SK-N-SH treated with all-trans-retinoic acid at 6 μM for 48 hours (cell line): ENCODE measurements around the gene ZBTB7A.
"Not testable (repeated sequence)": the region's sequence is repeated elsewhere in the genome, so short reads cannot be mapped to it uniquely, and the experiment has no call there.

Source experiments
- ATAC-seq: fragments of 200-7000 bp; cut with Tn5 transposase; 3 replicates; pipeline ENCODE4 v1.9.1; 2020; ENCODE audit warnings: mild to moderate bottlenecking, moderate library complexity
- ARNTL ChIP-seq: fragments of 450-650 bp; formaldehyde crosslinking; IDR thresholded peaks from 2 replicates; pipeline ENCODE4 v1.5.0; 2020; ENCODE audit warnings: low read depth, mild to moderate bottlenecking, moderate library complexity, borderline replicate concordance
- BACH2 ChIP-seq: fragments of 250-450 bp; sonication (Bioruptor Pico); IDR thresholded peaks from 2 replicates; pipeline ENCODE4 v1.9.0; 2021; ENCODE audit warnings: mild to moderate bottlenecking, borderline replicate concordance
- CREB5 ChIP-seq: fragments of 250-450 bp; sonication (Bioruptor Pico); IDR thresholded peaks from 2 replicates; pipeline ENCODE4 v1.5.1; 2020; ENCODE audit warnings: low read depth, mild to moderate bottlenecking, moderate library complexity
- CSDC2 ChIP-seq: fragments of 250-450 bp; sonication (Bioruptor Pico); IDR thresholded peaks from 2 replicates; pipeline ENCODE4 v1.5.0; 2020; ENCODE audit warnings: mild to moderate bottlenecking, moderate library complexity
- CSRNP3 ChIP-seq: fragments of 250-450 bp; sonication (Bioruptor Pico); IDR thresholded peaks from 2 replicates; pipeline ENCODE4 v1.5.1; 2021; ENCODE audit warnings: mild to moderate bottlenecking, moderate library complexity
- ESRRG ChIP-seq: fragments of 250-450 bp; sonication (Bioruptor Pico); IDR thresholded peaks from 2 replicates; pipeline ENCODE4 v1.6.1; 2021; ENCODE audit warnings: mild to moderate bottlenecking
- ISL1 ChIP-seq: fragments of 250-450 bp; sonication (Bioruptor Pico); IDR thresholded peaks from 2 replicates; pipeline ENCODE4 v2.1.2; 2022; ENCODE audit warnings: mild to moderate bottlenecking, moderate library complexity
- OSR1 ChIP-seq: fragments of 250-450 bp; sonication (Bioruptor Pico); IDR thresholded peaks from 2 replicates; pipeline ENCODE4 v1.8.0; 2022; ENCODE audit warnings: moderate library complexity, mild to moderate bottlenecking, inconsistent platforms
- PATZ1 ChIP-seq: fragments of 250-450 bp; sonication (Bioruptor Pico); IDR thresholded peaks from 2 replicates; pipeline ENCODE4 v1.8.0; 2020; ENCODE audit warnings: mild to moderate bottlenecking, moderate library complexity, borderline replicate concordance
- PPARA ChIP-seq: fragments of 250-450 bp; sonication (Bioruptor Pico); IDR thresholded peaks from 2 replicates; pipeline ENCODE4 v1.5.0; 2020; ENCODE audit warnings: mild to moderate bottlenecking, borderline replicate concordance
- RARB ChIP-seq: fragments of 250-450 bp; sonication (Bioruptor Pico); IDR thresholded peaks from 2 replicates; pipeline ENCODE4 v1.8.0; 2021; ENCODE audit warnings: mild to moderate bottlenecking, moderate library complexity
- SNAI2 ChIP-seq: fragments of 250-450 bp; sonication (Bioruptor Pico); IDR thresholded peaks from 2 replicates; pipeline ENCODE4 v1.5.0; 2020; ENCODE audit warnings: mild to moderate bottlenecking, moderate library complexity
- TCF4 ChIP-seq: fragments of 250-450 bp; sonication (Bioruptor Pico); IDR thresholded peaks from 2 replicates; pipeline ENCODE4 v1.8.0; 2021; ENCODE audit warnings: mild to moderate bottlenecking, moderate library complexity, borderline replicate concordance
- TOX ChIP-seq: fragments of 250-450 bp; sonication (Bioruptor Pico); IDR thresholded peaks from 2 replicates; pipeline ENCODE4 v1.8.0; 2021; ENCODE audit warnings: mild to moderate bottlenecking, moderate library complexity, borderline replicate concordance
- TSHZ2 ChIP-seq: fragments of 250-450 bp; sonication (Bioruptor Pico); IDR thresholded peaks from 2 replicates; pipeline ENCODE4 v1.5.0; 2020; ENCODE audit warnings: mild to moderate bottlenecking, moderate library complexity
- ZC3H10 ChIP-seq: fragments of 250-450 bp; sonication (Bioruptor Pico); IDR thresholded peaks from 2 replicates; pipeline ENCODE4 v1.5.1; 2021; ENCODE audit warnings: mild to moderate bottlenecking, moderate library complexity
- ZFP3 ChIP-seq: fragments of 250-450 bp; sonication (Bioruptor Pico); IDR thresholded peaks from 2 replicates; pipeline ENCODE4 v1.5.0; 2020; ENCODE audit warnings: mild to moderate bottlenecking, moderate library complexity
- ZFP30 ChIP-seq: fragments of 450-650 bp; formaldehyde crosslinking; IDR thresholded peaks from 2 replicates; pipeline ENCODE4 v1.5.0; 2022; ENCODE audit warnings: mild to moderate bottlenecking, moderate library complexity
- ZNF565 ChIP-seq: fragments of 450-650 bp; formaldehyde crosslinking; conservative IDR thresholded peaks from 2 replicates; pipeline ENCODE4 v1.5.0; 2020; ENCODE audit warnings: low read depth, mild to moderate bottlenecking, moderate library complexity
- ZNF70 ChIP-seq: fragments of 450-650 bp; formaldehyde crosslinking; IDR thresholded peaks from 2 replicates; pipeline ENCODE4 v1.5.0; 2020; ENCODE audit warnings: mild to moderate bottlenecking, moderate library complexity
- ZNF8 ChIP-seq: fragments of 450-650 bp; formaldehyde crosslinking; IDR thresholded peaks from 2 replicates; pipeline ENCODE4 v1.5.0; 2020; ENCODE audit warnings: mild to moderate bottlenecking, moderate library complexity

The ZBTB7A gene

GRCh38 chr19:4007836-4008539, 58.7 kb downstream of the ZBTB7A start:
- TF ChIP-seq ZNF70 (CRISPR knock-in tag) (no peak), OSR1 (CRISPR knock-in tag) (no peak), TCF4 (CRISPR knock-in tag) (no peak), CSDC2 (CRISPR knock-in tag) (no peak), RARB (CRISPR knock-in tag) (no peak), PPARA (CRISPR knock-in tag) (no peak), CREB5 (no peak), TSHZ2 (no peak)
- ATAC-seq, result peak; percentile 28; the same call in 2 of the 3 replicates

- peak; percentile 97 for ATAC-seq
- peak; percentile 74; the same call in 1 of the 2 replicates for TF ChIP-seq SNAI2 (CRISPR knock-in tag)
- no peak for TF ChIP-seq ARNTL (CRISPR knock-in tag)
Observed at GRCh38 chr19:4007021-4007835, 59.5 kb downstream of the ZBTB7A start, which contains the start of gene PIAS4. Gene PIAS4 (plus strand): TSS chr19:4007736. CDS start chr19:4007761, 25 bp downstream.

- not testable (repeated sequence) for ATAC-seq
Observed at GRCh38 chr19:4005436-4005835, 61.3 kb downstream of the ZBTB7A start.

- ATAC-seq, result not testable (repeated sequence)
Observed at GRCh38 chr19:4000798-4001197, 65.9 kb downstream of the ZBTB7A start.

- ATAC-seq, result not testable (repeated sequence)
Observed at GRCh38 chr19:3998667-3999412, 67.9 kb downstream of the ZBTB7A start.

GRCh38 chr19:3995607-3996006, 71.1 kb downstream of the ZBTB7A start:
- no peak for ATAC-seq
- TF ChIP-seq RARB (CRISPR knock-in tag), result no peak
- no peak for TF ChIP-seq BACH2 (CRISPR knock-in tag)
- TF ChIP-seq ZC3H10, result no peak
- TF ChIP-seq CREB5, result no peak
- TF ChIP-seq ZFP3, result no peak
- no peak for TF ChIP-seq ZNF8 (CRISPR knock-in tag)
- TF ChIP-seq ZFP30 (CRISPR knock-in tag), result no peak
- no peak for TF ChIP-seq PPARA (CRISPR knock-in tag)
- TF ChIP-seq PATZ1 (CRISPR knock-in tag), result no peak
- no peak for TF ChIP-seq TOX (CRISPR knock-in tag)
- no peak for TF ChIP-seq ESRRG
- no peak for TF ChIP-seq TCF4 (CRISPR knock-in tag)
- TF ChIP-seq OSR1 (CRISPR knock-in tag), result no peak
- no peak for TF ChIP-seq ISL1 (CRISPR knock-in tag)
- no peak for TF ChIP-seq ZNF565 (CRISPR knock-in tag)
- no peak for TF ChIP-seq ARNTL (CRISPR knock-in tag)
- TF ChIP-seq CSRNP3 (CRISPR knock-in tag), result no peak
